Posterior vena cava (tissue), 2 donors: ENCODE results near the gene PLA2G4F. TPM values are rescaled to one million over a fixed set of nuclear protein-coding genes. Genes with fewer than 3 reads are reported as not detected.

Experiments used
- DNase-seq: peaks from one replicate; pipeline ENCODE4 v3.0.0-alpha.2; 2020; ENCODE audit warnings: low spot score
- intact Hi-C, 2 donors: fragments of 100-400 bp; cut with DNase I; formaldehyde crosslinking; loops; one replicate each; pipeline versions ENCODE4 v1.14.1 to v1.14.2; 2022 to 2023
- total RNA-seq, 2 donors: library from RNA; stranded (reverse); fragmentation: NEBNext Ultra II Directional; extraction: Animal tissue kit (Norgen Biotek cat#: 25700); gene quantifications; one replicate each; pipeline ENCODE4 v1.2.1, GENCODE V29; 2021
- donor health status: DM: yes; HTN: yes; CAD: no.
- donor health status: DM: yes; HTN: yes; CAD: no.

PLA2G4F gene
- total RNA-seq, 2 donors from 2014 or later, result not detected

DNA sequence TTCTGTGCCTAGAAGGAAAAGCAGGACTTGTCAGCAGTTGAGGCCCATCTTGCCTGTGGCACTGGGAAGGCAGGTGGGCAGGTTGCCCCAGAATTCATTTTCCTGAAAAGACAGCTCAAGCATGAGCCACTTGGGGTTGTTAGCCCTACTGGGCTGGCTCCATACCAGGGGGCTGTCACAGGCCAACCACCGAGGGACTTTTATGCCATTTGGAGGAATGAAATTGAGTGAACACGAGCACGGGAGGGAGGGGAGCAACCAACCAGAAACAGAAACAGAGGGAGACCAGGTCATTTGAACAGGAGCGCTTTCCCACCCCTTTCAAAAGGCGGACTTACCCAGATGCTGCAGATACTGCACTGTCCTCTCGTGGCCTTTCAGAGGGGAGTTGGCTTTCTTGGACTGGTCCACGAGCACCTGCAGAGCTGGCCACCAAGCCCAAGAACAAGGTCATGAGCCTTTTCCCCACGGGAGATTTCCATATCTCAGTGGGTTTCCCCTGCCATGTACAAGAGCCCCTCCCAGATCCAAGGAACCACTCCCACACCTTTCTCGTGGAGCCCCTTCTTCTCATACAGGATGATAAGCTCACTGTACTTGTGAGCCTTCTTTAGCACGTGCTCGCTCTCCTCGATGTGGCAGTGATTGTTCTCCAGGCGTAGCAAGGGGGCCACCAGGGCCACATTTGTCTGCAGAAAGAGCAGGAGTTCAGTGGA is 9.9 kb upstream of the PLA2G4F start:
- intact Hi-C loops, result no loop called here
- no peak for DNase-seq

DNA sequence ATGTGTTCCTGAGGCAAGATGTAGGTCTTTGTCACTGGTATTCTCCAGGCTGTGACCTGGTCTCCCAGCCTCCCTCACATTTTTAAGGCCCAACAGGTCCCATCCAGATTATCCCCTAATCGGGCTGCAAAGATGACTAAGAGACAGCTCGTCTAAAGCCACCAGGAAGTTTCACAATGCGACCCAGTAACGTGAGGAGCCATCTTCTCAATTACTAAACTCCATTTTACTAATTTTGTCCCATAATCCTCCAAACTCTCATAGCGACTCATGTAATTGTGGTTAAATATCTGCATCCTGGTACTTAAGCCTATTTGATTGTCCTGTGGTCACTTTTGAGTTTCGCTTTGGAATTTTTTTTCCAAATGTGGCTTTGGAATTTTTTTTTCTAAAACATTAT is 8.7 kb upstream of the PLA2G4F start:
- DNase-seq, result no peak
- intact Hi-C loops, result no loop called here

DNA sequence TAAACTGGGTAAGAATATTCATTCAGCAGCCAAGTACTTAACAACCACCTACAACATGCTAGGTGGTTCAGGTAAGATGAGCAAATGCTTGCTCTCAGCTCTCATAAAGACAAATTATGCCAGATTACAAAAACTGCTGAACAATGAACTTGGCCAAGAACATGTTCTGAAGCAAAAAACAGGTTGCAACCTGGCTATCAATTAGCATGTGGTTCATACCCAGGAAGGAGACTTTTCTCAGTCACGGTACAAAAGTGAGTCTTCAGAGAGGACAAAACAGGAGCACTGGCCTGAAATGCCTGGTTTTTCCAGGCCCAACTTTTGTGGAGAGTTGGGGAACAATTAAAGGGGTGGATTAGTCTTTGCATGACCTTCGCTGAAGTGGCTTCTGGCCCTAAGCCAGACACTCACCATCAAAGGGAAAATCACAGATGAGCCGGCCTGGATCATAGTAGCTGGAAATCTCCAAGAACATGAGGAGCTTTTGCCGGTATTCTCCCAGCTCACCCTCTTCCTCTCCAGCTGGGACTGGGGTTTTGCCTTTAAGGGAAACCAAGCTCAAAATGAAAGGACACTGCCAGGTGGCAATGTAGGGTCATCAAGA is 7.6 kb upstream of the PLA2G4F start:
- no peak for DNase-seq
- intact Hi-C loops, result no loop called here

DNA sequence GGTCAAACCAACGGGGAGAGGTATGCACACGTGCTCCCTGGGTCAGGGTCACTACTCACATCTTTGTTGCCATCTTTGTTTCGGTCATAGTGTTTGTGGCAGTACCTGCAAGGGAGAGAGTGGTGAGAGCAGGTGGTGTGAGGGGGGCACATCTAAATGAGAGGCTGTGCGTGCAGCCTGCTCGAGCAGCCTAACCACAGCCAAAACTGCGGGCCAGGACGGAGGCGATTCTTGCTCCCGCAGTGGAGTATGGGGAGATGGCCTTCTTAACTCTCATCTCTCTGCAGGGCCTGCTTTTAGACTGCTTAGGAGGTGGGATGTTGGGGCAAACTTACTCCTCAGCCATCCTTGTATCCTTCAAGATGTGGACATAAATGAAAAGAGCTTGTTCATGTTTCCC is 6.9 kb upstream of the PLA2G4F start:
- intact Hi-C loops, result no loop called here
- no peak for DNase-seq

DNA sequence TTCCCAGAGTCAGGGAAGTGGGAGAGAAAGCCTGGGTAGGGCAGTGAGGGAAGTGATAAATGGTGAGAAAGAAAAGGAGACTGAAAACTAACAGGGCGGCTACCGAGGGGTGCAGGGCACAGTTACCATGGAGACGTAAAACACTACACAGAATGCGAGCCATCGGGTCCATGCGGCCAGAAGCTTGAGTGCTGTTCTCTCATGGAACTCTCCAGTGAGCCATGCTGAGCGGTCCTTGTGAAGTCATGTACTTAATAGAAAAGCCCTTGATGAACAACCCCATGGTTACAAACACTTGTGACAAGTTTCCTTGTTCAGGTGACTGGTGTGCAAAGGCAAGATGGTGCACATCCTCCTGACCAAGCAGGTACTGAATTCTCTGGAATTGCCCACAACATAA is 3.7 kb upstream of the PLA2G4F start:
- no peak for DNase-seq
- intact Hi-C loops, result no loop called here

DNA sequence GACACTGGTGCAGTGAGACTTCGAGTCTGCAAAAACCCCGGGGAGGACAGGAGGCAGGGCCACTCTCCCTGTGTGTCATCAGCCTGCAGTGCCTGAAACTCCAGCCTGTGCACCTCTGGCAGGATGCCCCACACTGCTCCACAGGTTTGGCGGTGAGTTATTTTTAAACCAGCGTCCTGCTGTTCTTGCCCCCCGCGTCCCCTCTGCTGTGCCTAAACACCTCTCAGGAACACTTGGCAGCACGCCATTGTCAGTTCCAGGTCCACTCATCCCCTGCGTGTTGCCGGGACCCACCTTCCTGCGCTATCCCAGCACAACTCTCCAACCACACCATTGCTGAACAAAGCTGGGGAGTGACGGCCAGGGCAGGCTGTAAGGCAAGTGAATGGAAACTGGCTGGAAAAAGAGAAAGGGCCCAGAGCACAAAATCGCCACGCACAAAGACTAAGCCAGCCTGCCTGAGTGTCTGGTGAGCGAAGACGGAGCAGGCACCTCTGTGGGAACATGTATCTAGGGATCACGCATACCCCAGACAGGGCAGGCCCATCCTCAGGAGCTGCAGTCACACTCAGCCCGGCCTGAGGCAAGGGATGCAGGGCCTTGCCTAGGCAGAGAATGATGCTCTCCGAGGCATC is 3.1 kb upstream of the PLA2G4F start:
- no peak for DNase-seq

DNA sequence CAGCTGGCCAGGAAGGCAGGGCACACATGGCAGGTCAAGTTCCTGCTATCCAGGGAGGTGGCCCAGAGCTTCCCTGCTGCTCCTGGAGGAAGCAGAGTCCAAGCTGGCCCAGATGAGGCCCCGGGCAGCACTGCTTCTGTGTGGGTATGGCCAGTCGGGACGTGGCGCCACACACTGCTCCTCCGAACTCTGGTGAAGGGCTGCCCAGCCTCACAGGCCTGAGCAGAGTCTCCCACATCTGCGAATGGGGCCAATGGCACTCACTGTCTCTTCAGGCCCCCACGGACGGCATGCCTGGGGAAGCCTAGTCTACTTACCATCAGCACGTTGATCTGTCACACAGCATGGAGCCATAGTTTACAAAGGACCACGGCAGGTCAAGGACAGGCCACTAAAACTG is 2.5 kb upstream of the PLA2G4F start:
- no peak for DNase-seq
- intact Hi-C loops, result no loop called here

More for the DNA sequence above, 3.1 kb upstream of the PLA2G4F start:
- intact Hi-C loops, result no loop called here

DNA sequence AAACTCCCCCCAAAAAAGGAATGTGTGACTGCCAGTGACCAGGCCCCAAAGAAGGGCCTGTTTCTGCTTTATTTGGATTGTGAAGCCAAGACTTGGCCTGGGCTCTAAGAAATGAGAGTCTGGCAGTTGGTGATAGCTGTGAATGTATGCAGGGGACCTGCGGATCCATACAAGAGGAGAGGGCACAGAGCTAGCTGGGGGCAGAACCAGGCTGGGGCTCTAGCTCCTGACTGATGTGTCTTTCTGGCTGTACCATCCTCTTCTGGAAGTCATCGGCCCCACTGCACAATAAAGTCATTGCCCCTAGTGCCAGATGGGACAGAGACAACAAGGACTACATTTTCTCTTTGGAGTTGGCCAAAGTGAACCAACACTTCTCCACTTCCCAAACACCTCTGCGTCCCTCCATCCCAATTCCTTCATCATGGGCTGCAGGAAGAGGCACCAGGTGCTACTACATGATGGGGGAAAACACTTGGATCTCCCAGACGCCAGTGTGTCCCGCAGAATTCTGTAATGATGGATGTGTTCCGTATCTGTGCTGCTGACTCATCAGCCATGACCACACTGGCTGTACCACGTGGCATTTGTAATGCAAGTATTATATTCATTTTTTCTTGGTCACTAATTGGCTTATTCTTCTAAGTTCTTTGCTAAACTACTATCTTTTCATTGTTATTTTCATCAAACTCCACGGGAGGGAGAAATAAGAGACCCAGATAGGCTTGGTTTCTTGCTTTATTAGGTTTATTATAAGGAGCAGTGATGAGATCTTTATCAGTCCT is 1.7 kb upstream of the PLA2G4F start:
- no peak for DNase-seq
- intact Hi-C loops, result no loop called here

DNA sequence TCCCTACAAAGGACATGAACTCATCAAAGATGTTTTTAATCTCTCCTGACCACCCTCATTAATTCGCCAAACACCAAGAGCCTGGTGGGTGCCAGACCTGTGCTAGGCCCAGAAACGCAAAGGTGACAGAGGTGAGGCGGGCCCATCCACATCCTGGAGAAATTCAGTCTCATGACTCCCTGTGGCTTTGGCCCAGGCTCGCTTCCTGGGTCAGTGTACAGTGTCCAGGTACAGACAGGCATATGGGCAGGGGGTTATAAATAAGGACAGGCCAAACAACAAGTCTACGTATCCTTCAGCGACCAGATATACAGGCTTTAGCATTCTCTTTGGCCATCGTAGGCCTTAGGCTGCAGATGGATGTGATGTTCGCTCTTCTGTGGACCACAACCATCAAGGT is 945 bp upstream of the PLA2G4F start:
- DNase-seq, result peak; percentile 35
- intact Hi-C loops, result no loop called here

DNA sequence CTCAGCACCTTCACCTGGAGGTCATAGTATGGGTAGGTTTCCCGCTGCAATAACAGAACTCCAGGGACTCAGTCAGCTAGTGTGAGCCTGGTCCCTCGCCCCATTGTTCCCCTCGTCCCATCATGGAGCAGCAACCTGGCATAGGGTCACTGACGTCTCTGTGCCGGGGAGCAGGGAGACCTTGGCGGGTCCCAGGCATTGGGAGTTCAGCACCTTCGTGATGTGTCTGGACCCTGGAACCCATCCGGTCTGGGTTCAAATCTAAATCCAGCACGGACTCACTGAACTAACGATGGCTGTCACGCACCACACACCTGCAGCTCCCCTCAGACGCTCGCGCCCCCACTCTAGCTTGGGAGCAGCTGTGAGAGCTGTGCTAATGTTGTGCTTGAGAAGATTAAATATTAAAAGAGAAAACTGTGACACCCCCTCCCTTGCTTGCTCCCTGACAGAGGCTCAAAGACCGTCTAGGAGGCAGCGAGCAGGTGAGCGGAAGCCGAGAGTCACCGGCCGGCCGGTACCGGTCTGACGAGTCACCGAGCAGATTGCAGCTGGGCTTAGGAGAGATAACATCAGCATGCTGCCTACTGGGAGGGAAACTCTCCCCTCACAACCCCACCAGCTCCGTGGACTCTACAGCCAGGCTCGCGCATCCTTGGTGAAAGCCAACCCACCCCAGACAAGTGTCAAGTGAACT is 742 bp downstream of the PLA2G4F start:
- intact Hi-C loops, result no loop called here
- no peak for DNase-seq

DNA sequence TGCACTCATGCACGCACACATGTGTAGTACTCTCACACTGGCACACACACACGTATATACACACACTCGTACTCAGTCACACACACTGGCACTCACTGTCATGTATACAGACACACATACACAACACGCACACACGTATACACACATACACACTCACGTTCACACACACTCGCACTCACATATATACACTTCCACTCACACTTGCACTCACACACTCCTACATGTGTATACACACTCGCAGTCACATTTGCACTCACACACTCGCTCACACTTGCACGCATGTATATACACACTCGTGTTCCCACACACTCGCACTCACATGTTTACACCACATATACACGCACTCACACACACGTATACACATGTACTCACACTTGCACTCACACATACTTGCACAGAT is 1.5 kb downstream of the PLA2G4F start:
- intact Hi-C loops, result no loop called here
- no peak for DNase-seq

DNA sequence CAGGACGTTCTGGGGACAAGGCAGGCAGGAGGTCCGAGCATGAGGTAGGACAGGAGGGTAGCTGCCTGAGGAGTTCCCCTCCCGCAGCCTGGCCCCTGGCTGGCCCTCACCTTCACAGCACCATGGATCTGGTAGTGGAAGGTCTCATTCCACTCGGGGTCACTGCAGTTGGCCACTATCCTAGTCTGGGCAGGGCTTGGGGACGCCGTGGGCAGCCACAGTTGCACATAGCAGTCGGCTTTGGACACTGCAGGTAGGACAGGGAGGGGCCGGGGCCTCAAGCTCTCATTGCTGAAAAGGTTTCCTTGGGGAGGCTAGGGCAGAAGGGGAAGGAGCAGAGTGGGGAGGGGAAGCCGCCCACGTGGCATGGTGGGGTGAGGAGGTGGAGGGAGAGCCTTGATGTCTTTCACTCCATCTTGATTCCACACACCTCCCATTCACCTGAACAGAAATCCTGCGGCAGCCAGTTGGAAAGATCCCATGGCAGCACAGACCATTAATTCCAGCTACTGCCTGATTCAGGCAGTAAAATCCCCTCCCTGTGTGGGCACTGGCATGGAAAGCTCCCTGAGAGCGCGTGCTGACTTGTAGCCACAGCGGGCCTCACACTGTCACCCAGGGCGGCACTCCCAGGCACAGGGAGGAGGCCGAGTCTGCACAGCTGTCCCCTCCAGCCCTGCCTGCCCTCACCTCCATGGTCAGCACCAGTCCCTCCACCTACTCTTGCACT is 2.1 kb downstream of the PLA2G4F start:
- intact Hi-C loops, result no loop called here
- DNase-seq, result no peak

DNA sequence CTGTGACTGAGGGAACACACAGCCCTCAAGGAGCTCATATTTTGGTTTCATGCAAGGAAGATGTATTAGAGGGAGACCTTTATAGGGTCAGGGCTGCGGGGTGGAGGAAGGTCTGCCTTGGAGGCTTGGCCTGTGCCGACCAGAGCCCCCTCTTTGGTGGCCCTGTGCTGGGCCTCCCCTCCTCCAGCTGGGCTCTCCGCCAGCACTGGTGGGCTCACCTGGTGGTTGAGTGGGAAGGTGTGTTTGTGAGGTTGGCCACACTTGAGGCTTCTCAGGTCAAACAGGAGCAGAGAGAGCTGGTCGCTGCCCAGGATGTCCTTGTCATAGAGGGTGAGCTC is 2.6 kb downstream of the PLA2G4F start:
- intact Hi-C loops, result no loop called here
- no peak for DNase-seq

DNA sequence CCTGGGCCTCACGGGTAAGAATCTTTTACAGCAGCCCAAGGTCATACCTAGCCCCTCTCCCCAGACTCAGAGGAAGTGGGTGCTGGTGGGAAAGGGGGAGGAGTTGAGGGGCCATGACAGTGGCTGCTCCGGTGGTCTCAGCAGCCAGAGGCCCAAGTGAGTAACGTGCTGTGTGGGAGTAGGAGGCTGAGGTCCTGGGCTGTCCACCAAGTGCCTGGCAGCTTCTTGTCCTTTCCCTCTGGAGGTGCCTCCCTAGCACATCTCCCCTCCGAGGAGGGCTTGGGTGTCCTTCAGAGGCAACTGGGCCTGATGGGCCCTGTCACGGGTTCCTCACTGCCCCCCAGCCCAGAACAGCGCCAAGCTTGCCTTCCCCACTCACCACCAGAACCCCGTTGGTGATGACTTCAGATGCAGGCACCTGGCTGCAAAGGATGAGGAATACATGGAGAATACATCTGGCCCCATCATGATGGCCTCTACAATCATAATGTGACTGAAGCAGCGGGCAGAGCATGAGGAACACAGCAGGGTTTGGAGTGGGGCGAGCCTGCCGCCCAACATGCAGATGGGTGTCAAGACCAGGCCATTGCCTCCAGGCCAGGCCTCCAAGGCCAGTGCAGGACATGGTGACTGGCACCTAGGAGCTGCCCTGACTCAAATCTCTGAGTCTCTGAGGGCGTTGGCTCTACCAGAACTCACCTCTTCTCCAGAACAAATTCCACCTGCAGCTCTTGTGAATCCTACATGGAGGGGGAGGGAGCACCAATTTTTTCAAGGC is 3.3 kb downstream of the PLA2G4F start:
- no peak for DNase-seq
- intact Hi-C loops, result no loop called here

DNA sequence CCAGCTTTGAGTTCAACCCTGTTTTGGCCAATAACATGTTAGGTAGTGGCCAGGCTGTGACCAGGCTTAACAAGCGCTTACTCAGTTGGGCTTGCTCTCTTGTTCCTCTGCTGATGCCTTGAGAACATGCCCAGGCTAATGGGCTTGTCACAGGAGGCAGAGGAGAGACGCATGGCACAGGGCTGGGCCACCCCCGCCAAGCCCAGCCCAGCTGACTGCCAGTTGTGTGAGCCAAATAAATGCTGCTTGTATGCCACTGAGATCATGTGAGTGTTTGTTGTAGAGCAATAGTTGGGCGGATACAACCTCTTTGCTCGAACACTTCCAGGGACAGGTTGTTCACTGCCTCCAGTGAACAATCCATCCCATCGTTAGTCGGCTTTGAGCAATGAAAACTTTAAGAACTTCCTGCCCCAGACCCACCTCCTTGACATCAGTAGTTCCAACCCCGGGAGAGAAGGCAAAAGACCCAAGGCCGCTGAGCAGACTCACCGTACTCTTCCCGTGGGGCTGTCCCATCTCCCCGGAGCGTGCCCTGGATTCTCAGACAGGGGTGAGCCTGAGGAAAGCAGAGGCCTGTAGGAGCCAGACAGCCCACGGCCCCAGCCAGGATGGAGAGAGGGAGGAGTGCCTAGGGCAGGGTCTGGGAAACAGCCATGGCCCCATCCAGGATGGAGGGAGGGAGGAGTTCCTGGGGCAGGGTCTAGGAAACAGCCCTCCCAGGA is 4.1 kb downstream of the PLA2G4F start:
- intact Hi-C loops, result no loop called here
- no peak for DNase-seq

DNA sequence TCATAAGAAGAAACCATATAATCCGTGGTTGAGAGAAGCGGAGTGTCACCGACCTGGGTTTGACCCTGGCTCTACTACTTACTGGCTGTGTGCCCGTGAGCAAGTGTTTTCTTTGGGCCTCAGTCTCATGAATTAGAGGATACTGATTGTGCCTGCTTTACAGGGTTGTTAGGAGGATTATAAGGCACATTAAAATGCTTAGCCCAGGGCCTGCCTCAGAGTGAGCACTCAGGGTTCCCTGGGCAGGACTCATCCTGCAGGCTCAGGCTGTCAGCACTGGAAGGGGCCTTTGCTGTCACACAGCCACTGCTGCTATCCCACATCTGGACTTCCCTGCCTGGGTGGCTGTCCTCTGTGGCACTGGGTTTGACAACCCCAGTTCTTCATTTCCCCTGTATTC is 4.7 kb downstream of the PLA2G4F start:
- peak; percentile 23 for DNase-seq
- intact Hi-C loops, result no loop called here

DNA sequence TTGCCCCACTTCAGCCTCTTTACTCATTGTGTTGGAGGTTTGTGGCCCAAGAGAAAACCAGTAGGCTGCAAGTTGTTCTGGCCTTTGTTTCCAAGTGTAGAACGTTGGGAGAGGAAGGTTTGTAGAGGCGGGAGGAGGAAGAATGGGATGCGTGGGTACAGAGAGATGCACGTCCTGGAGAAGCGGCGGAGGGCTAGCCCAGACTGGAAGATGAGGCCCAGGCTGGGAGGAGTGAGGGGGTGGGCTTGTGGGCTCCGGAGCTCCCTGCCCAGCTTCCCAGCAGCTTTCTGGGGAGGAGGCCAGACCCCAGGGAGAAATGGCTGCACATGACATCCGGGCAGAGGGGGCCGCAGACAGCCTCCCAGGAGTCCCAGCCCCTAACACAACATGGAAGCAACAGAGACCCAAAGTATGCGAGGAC is 5.3 kb downstream of the PLA2G4F start:
- DNase-seq, result peak; percentile 56
- intact Hi-C loops, result no loop called here
